Dermis microvascular lymphatic vessel endothelial cell (primary cell): ENCODE measurements around the gene BRCA1. TPM values are rescaled to one million over a fixed set of nuclear protein-coding genes. Genes with fewer than 3 reads are reported as not detected.
"Not testable (repeated sequence)": the region's sequence is repeated elsewhere in the genome, so short reads cannot be mapped to it uniquely, and the experiment has no call there.

Experiments used
- DNase-seq, 2 donors: peaks; one replicate each; pipeline versions ENCODE4 v3.0.0 to v3.0.0-alpha.2; 2010; ENCODE audit warnings: low read depth in 2 of 2
- total RNA-seq: library from RNA; depleted of rRNA; stranded (reverse); fragments of >200 nt; gene quantifications from 2 replicates; pipeline ENCODE4 v1.2.1, GENCODE V29; 2014

The BRCA1 gene
- total RNA-seq, 1 donor from 2014 or later = 15.8 TPM

GRCh38 chr17:43069368-43069898 lies 55.7 kb downstream of the BRCA1 start:
- no peak for DNase-seq

GRCh38 chr17:43068570-43069367 lies 56.4 kb downstream of the BRCA1 start:
- DNase-seq = no peak

GRCh38 chr17:43062984-43063638 lies 62.1 kb downstream of the BRCA1 start:
- DNase-seq = no peak

GRCh38 chr17:43056051-43056450 lies 69.1 kb downstream of the BRCA1 start:
- no peak for DNase-seq

GRCh38 chr17:43053008-43053407 lies 72.2 kb downstream of the BRCA1 start:
- not testable (repeated sequence) for DNase-seq

- DNase-seq = no peak
Measured at GRCh38 chr17:43051969-43052368, 73.2 kb downstream of the BRCA1 start.

GRCh38 chr17:43044024-43044423 lies 81.1 kb downstream of the BRCA1 start:
- DNase-seq = no peak

GRCh38 chr17:43043307-43043706 lies 81.9 kb downstream of the BRCA1 start:
- DNase-seq = no peak

- no peak for DNase-seq
Measured at GRCh38 chr17:43042025-43042628, 83.0 kb downstream of the BRCA1 start.

GRCh38 chr17:43040655-43041054 lies 84.5 kb downstream of the BRCA1 start:
- no peak for DNase-seq

- DNase-seq = no peak
Measured at GRCh38 chr17:43039646-43040045, 85.5 kb downstream of the BRCA1 start.

GRCh38 chr17:43034894-43035293 lies 90.3 kb downstream of the BRCA1 start:
- no peak for DNase-seq

- DNase-seq = no peak
Measured at GRCh38 chr17:43033948-43034881, 90.9 kb downstream of the BRCA1 start.

GRCh38 chr17:43031666-43032065 lies 93.5 kb downstream of the BRCA1 start:
- no peak for DNase-seq

- DNase-seq = no peak
Measured at GRCh38 chr17:43030137-43030767, 94.9 kb downstream of the BRCA1 start.

GRCh38 chr17:43028221-43028861 lies 96.8 kb downstream of the BRCA1 start:
- no peak for DNase-seq

GRCh38 chr17:43027091-43028032 lies 97.8 kb downstream of the BRCA1 start:
- DNase-seq = no peak

- DNase-seq = no peak
Measured at GRCh38 chr17:43026595-43026994, 98.6 kb downstream of the BRCA1 start.
